ENCODE results near the gene PGAP3.
"Not testable (repeated sequence)": the region's sequence is repeated elsewhere in the genome, so short reads cannot be mapped to it uniquely, and the experiment has no call there.

Gene PGAP3

GRCh38 chr17:39729280-39729851 is 41.5 kb upstream of the PGAP3 start:
- Histone ChIP-seq H3K9ac (ENCODE audit: low read depth, low read length, poor library complexity, severe bottlenecking) (peak overlapping the region; percentile 81), H3K36me3 (ENCODE audit: insufficient read depth, low read length) (no peaks in the 10 kb centered on the region), H3K4me1 (ENCODE audit: insufficient read depth, low read length, poor library complexity, severe bottlenecking) (peaks cover 10% of the 10 kb centered on the region)

GRCh38 chr17:39727556-39727955 is 39.7 kb upstream of the PGAP3 start:
- peaks cover 10% of the 10 kb centered on the region for H3K4me1 ChIP-seq (ENCODE audit: insufficient read depth, low read length, poor library complexity, severe bottlenecking)
- no peaks in the 10 kb centered on the region for H3K36me3 ChIP-seq (ENCODE audit: insufficient read depth, low read length)
- no peaks in the 10 kb centered on the region for H3F3A ChIP-seq (ENCODE audit: low read depth)
- H3K4me2 ChIP-seq (ENCODE audit: low read depth, low read length, poor library complexity, severe bottlenecking) = no peak overlapping the region
- no peaks in the 10 kb centered on the region for H3K9me3 ChIP-seq (ENCODE audit: insufficient read depth, low read depth, low read length)
- TF ChIP-seq EZH2phosphoT487 (IDR thresholded peaks at IDR 0.05; ENCODE audit: borderline replicate concordance) (no peak), CTCF (conservative IDR thresholded peaks at IDR 0.05; ENCODE audit: low read length) (no peak)
- no peaks in the 10 kb centered on the region for H3K9me2 ChIP-seq (replicated peaks; ENCODE audit: low read depth, low read length)
- no peak overlapping the region for H3K9ac ChIP-seq (ENCODE audit: low read depth, low read length, poor library complexity, severe bottlenecking)
- no peaks in the 10 kb centered on the region for H4K20me1 ChIP-seq (ENCODE audit: insufficient read depth, low read length, poor library complexity, severe bottlenecking)
- H2AFZ ChIP-seq (ENCODE audit: low read length) = no peak overlapping the region
- H3K79me2 ChIP-seq (ENCODE audit: insufficient read depth, low read length) = peaks cover 9% of the 10 kb centered on the region
- no peaks in the 10 kb centered on the region for H3K27me3 ChIP-seq (ENCODE audit: insufficient read depth, low read length, poor library complexity, severe bottlenecking)
- no peak overlapping the region for H3K4me3 ChIP-seq (ENCODE audit: low read length, poor library complexity, severe bottlenecking)

More at GRCh38 chr17:39729280-39729851, 41.5 kb upstream of the PGAP3 start:
- Histone ChIP-seq H3K4me3 (ENCODE audit: low read length, poor library complexity, severe bottlenecking) (peak overlapping the region; percentile 91), H3F3A (ENCODE audit: low read depth) (no peaks in the 10 kb centered on the region), H3K9me3 (ENCODE audit: insufficient read depth, low read depth, low read length) (no peaks in the 10 kb centered on the region), H2AFZ (ENCODE audit: low read length) (no peak overlapping the region), H3K27me3 (ENCODE audit: insufficient read depth, low read length, poor library complexity, severe bottlenecking) (no peaks in the 10 kb centered on the region), H3K79me2 (ENCODE audit: insufficient read depth, low read length) (peaks cover 9% of the 10 kb centered on the region), H4K20me1 (ENCODE audit: insufficient read depth, low read length, poor library complexity, severe bottlenecking) (no peaks in the 10 kb centered on the region), H3K4me2 (ENCODE audit: low read depth, low read length, poor library complexity, severe bottlenecking) (peak overlapping the region; percentile 97), H3K9me2 (replicated peaks; ENCODE audit: low read depth, low read length) (no peaks in the 10 kb centered on the region)
- TF ChIP-seq EZH2phosphoT487 (IDR thresholded peaks at IDR 0.05; ENCODE audit: borderline replicate concordance) (no peak), CTCF (conservative IDR thresholded peaks at IDR 0.05; ENCODE audit: low read length) (no peak)

GRCh38 chr17:39726617-39727016 is 38.8 kb upstream of the PGAP3 start:
- Histone ChIP-seq H3K9ac (ENCODE audit: low read depth, low read length, poor library complexity, severe bottlenecking) (no peak overlapping the region), H2AFZ (ENCODE audit: low read length) (no peak overlapping the region), H3F3A (ENCODE audit: low read depth) (no peaks in the 10 kb centered on the region), H3K9me2 (replicated peaks; ENCODE audit: low read depth, low read length) (no peaks in the 10 kb centered on the region), H3K4me1 (ENCODE audit: insufficient read depth, low read length, poor library complexity, severe bottlenecking) (peaks cover 10% of the 10 kb centered on the region), H3K79me2 (ENCODE audit: insufficient read depth, low read length) (peaks cover 9% of the 10 kb centered on the region), H3K36me3 (ENCODE audit: insufficient read depth, low read length) (no peaks in the 10 kb centered on the region), H3K4me2 (ENCODE audit: low read depth, low read length, poor library complexity, severe bottlenecking) (no peak overlapping the region), H3K27me3 (ENCODE audit: insufficient read depth, low read length, poor library complexity, severe bottlenecking) (no peaks in the 10 kb centered on the region), H4K20me1 (ENCODE audit: insufficient read depth, low read length, poor library complexity, severe bottlenecking) (no peaks in the 10 kb centered on the region), H3K4me3 (ENCODE audit: low read length, poor library complexity, severe bottlenecking) (no peak overlapping the region), H3K9me3 (ENCODE audit: insufficient read depth, low read depth, low read length) (no peaks in the 10 kb centered on the region)
- TF ChIP-seq CTCF (conservative IDR thresholded peaks at IDR 0.05; ENCODE audit: low read length) = no peak
- no peak for TF ChIP-seq EZH2phosphoT487 (IDR thresholded peaks at IDR 0.05; ENCODE audit: borderline replicate concordance)

GRCh38 chr17:39725923-39726322 is 38.1 kb upstream of the PGAP3 start:
- not testable (repeated sequence) for H2AFZ ChIP-seq (ENCODE audit: low read length); H3K4me2 ChIP-seq (ENCODE audit: low read depth, low read length, poor library complexity, severe bottlenecking); H4K20me1 ChIP-seq (ENCODE audit: insufficient read depth, low read length, poor library complexity, severe bottlenecking); H3F3A ChIP-seq (ENCODE audit: low read depth); H3K9me3 ChIP-seq (ENCODE audit: insufficient read depth, low read depth, low read length); H3K36me3 ChIP-seq (ENCODE audit: insufficient read depth, low read length); H3K27me3 ChIP-seq (ENCODE audit: insufficient read depth, low read length, poor library complexity, severe bottlenecking); H3K4me3 ChIP-seq (ENCODE audit: low read length, poor library complexity, severe bottlenecking); H3K9me2 ChIP-seq (replicated peaks; ENCODE audit: low read depth, low read length); H3K79me2 ChIP-seq (ENCODE audit: insufficient read depth, low read length); H3K9ac ChIP-seq (ENCODE audit: low read depth, low read length, poor library complexity, severe bottlenecking)
- H3K4me1 ChIP-seq (ENCODE audit: insufficient read depth, low read length, poor library complexity, severe bottlenecking) = peaks cover 10% of the 10 kb centered on the region

Data from Loucy (cell line).